ENCODE data around the gene CD247.
"Not testable (repeated sequence)": the region's sequence is repeated elsewhere in the genome, so short reads cannot be mapped to it uniquely, and the experiment has no call there.

Gene CD247

GRCh38 chr1:167518331-167518700, at the start of gene CD247:
Gene CD247, minus strand, starts transcription at chr1:167518529. Its CDS starts 64 bp downstream, at chr1:167518465.
- DNase-seq (ENCODE audit: low read depth) = no peak

- no peak for DNase-seq (ENCODE audit: low read depth)
Observed at GRCh38 chr1:167567663-167568062, 49.3 kb upstream of the CD247 start.

GRCh38 chr1:167566766-167567165, 48.4 kb upstream of the CD247 start:
- DNase-seq (ENCODE audit: low read depth) = no peak

GRCh38 chr1:167565922-167566321, 47.6 kb upstream of the CD247 start:
- DNase-seq (ENCODE audit: low read depth) = no peak

GRCh38 chr1:167564612-167565270, 46.4 kb upstream of the CD247 start:
- DNase-seq (ENCODE audit: low read depth) = no peak

GRCh38 chr1:167563579-167564246, 45.4 kb upstream of the CD247 start:
- no peak for DNase-seq (ENCODE audit: low read depth)

GRCh38 chr1:167562702-167563101, 44.4 kb upstream of the CD247 start:
- DNase-seq (ENCODE audit: low read depth) = no peak

- no peak for DNase-seq (ENCODE audit: low read depth)
Observed at GRCh38 chr1:167561753-167562152, 43.4 kb upstream of the CD247 start.

- peak; percentile 24 for DNase-seq (ENCODE audit: low read depth)
Observed at GRCh38 chr1:167555971-167556714, 37.8 kb upstream of the CD247 start.

GRCh38 chr1:167555072-167555471, 36.7 kb upstream of the CD247 start:
- not testable (repeated sequence) for DNase-seq (ENCODE audit: low read depth)

GRCh38 chr1:167554028-167554779, 35.9 kb upstream of the CD247 start:
- no peak for DNase-seq (ENCODE audit: low read depth)

GRCh38 chr1:167553136-167554027, 35.1 kb upstream of the CD247 start, which contains the start of gene CREG1:
Gene CREG1, minus strand, starts transcription at chr1:167553762.
- peak; percentile 45 for DNase-seq (ENCODE audit: low read depth)

- no peak for DNase-seq (ENCODE audit: low read depth)
Observed at GRCh38 chr1:167551362-167551761, 33.0 kb upstream of the CD247 start.

GRCh38 chr1:167548059-167548932, 30.0 kb upstream of the CD247 start:
- peak; percentile 22 for DNase-seq (ENCODE audit: low read depth)

- no peak for DNase-seq (ENCODE audit: low read depth)
Observed at GRCh38 chr1:167546935-167547334, 28.6 kb upstream of the CD247 start.

GRCh38 chr1:167545349-167545748, 27.0 kb upstream of the CD247 start:
- no peak for DNase-seq (ENCODE audit: low read depth)

GRCh38 chr1:167544447-167545093, 26.2 kb upstream of the CD247 start:
- DNase-seq (ENCODE audit: low read depth) = no peak

- DNase-seq (ENCODE audit: low read depth) = no peak
Observed at GRCh38 chr1:167543199-167543990, 25.1 kb upstream of the CD247 start.

Data from GM04503 (cell line).